GM21576 (cell line): ENCODE measurements around the gene GUCY2F.

Experiments
- ATAC-seq: cut with Tn5 transposase; IDR thresholded peaks from one replicate; pipeline ENCODE4 v1.9.1; 2021; ENCODE audit warnings: mild to moderate bottlenecking, moderate library complexity; ENCODE audit not compliant: unreplicated experiment

GUCY2F gene

GRCh38 chrX:109398061-109398460 is 83.8 kb downstream of the GUCY2F start:
- ATAC-seq: no peak

- ATAC-seq: peak; percentile 65
These were observed 88.0 kb downstream of the GUCY2F start for GRCh38 chrX:109393859-109394258.

- no peak for ATAC-seq
These were observed 89.0 kb downstream of the GUCY2F start for GRCh38 chrX:109392895-109393294.

- ATAC-seq: no peak
These were observed 91.3 kb downstream of the GUCY2F start for GRCh38 chrX:109390556-109390955.

- ATAC-seq: no peak
These were observed 92.0 kb downstream of the GUCY2F start for GRCh38 chrX:109389917-109390316.

- ATAC-seq: no peak
These were observed 97.2 kb downstream of the GUCY2F start for GRCh38 chrX:109384699-109385098.

- ATAC-seq: no peak
These were observed 99.6 kb downstream of the GUCY2F start for GRCh38 chrX:109382332-109382731.

GRCh38 chrX:109378281-109378680 is 103.6 kb downstream of the GUCY2F start:
- ATAC-seq: no peak

- ATAC-seq: no peak
These were observed 107.5 kb downstream of the GUCY2F start for GRCh38 chrX:109374262-109374960.

- ATAC-seq: no peak
These were observed 108.4 kb downstream of the GUCY2F start for GRCh38 chrX:109373468-109373867.

GRCh38 chrX:109372716-109373115 is 109.2 kb downstream of the GUCY2F start:
- no peak for ATAC-seq

GRCh38 chrX:109372291-109372690 is 109.6 kb downstream of the GUCY2F start:
- no peak for ATAC-seq

- no peak for ATAC-seq
These were observed 119.8 kb downstream of the GUCY2F start for GRCh38 chrX:109362101-109362500.

GRCh38 chrX:109360301-109360700 is 121.6 kb downstream of the GUCY2F start:
- ATAC-seq: no peak

- no peak for ATAC-seq
These were observed 124.2 kb downstream of the GUCY2F start for GRCh38 chrX:109357706-109358105.

GRCh38 chrX:109356684-109357083 is 125.2 kb downstream of the GUCY2F start:
- no peak for ATAC-seq

- ATAC-seq: no peak
These were observed 129.8 kb downstream of the GUCY2F start for GRCh38 chrX:109352066-109352588.

GRCh38 chrX:109351557-109351956 is 130.3 kb downstream of the GUCY2F start:
- no peak for ATAC-seq

- ATAC-seq: no peak
These were observed 131.3 kb downstream of the GUCY2F start for GRCh38 chrX:109350551-109350950.

- no peak for ATAC-seq
These were observed 131.8 kb downstream of the GUCY2F start for GRCh38 chrX:109350051-109350450.

- no peak for ATAC-seq
These were observed 134.3 kb downstream of the GUCY2F start for GRCh38 chrX:109347632-109348031.

GRCh38 chrX:109346491-109346890 is 135.4 kb downstream of the GUCY2F start:
- ATAC-seq: no peak

GRCh38 chrX:109345856-109346255 is 136.0 kb downstream of the GUCY2F start:
- ATAC-seq: no peak
